B cell (primary cell): ENCODE results near the gene TMEM168. TPM values are rescaled to one million over a fixed set of nuclear protein-coding genes. Genes with fewer than 3 reads are reported as not detected.
"Not testable (repeated sequence)": the region's sequence is repeated elsewhere in the genome, so short reads cannot be mapped to it uniquely, and the experiment has no call there.

ENCODE experiments used
- ATAC-seq: fragments of 200-7000 bp; cut with Tn5 transposase; one replicate; pipeline ENCODE4 v1.10.0; 2021; ENCODE audit warnings: low read depth, mild to moderate bottlenecking, moderate number of reproducible peaks, moderate library complexity
- CTCF ChIA-PET: fragments of 350-600 bp; sonication (Branson Sonifier 250); formaldehyde crosslinking; loops from one replicate; lab custom pipeline; 2021; ENCODE audit warnings: antibody characterized with exemption, inconsistent platforms; lab: Charles Lee
- POLR2A ChIA-PET: fragments of 350-600 bp; sonication (Branson Sonifier 250); formaldehyde crosslinking; loops from one replicate; lab custom pipeline; 2021; ENCODE audit warnings: antibody characterized with exemption; lab: Charles Lee
- DNase-seq: peaks from one replicate; pipeline ENCODE4 v3.0.0; 2013
- H2AFZ ChIP-seq: 2 replicates; pipeline ENCODE4 v1.6.1; 2012; ENCODE audit warnings: mild to moderate bottlenecking, low read depth, low read length; ENCODE audit not compliant: insufficient read depth, poor library complexity, severe bottlenecking
- H3K27ac ChIP-seq, 2 donors: 1 replicate in 1 of 2; 2 replicates in 1 of 2; pipeline ENCODE4 v1.5.1; 2012 to 2013; ENCODE audit warnings: low read length in 2 of 2, mild to moderate bottlenecking in 2 of 2, moderate library complexity in 1 of 2
- H3K27me3 ChIP-seq, 4 experiments: fragments of 200-600 bp in 1 of 4; sonication (generic) in 1 of 4; replicated peaks in 1 of 4; 1 replicate in 2 of 4; 2 replicates in 2 of 4; pipeline versions ENCODE4 v1.6.1 to v1.7.0; 2013 to 2016; ENCODE audit warnings: low read length in 3 of 4, mild to moderate bottlenecking in 2 of 4, mixed read lengths in 1 of 4, moderate library complexity in 1 of 4; ENCODE audit not compliant: insufficient read depth in 4 of 4, control insufficient read depth in 3 of 4; ENCODE audit errors: control extremely low read depth in 1 of 4
- H3K36me3 ChIP-seq, 2 experiments: replicated peaks in 1 of 2; 1 replicate in 1 of 2; 2 replicates in 1 of 2; pipeline versions ENCODE4 v1.6.1 to v1.7.1; 2013; ENCODE audit warnings: low read length in 1 of 2; ENCODE audit not compliant: insufficient read depth in 2 of 2, control insufficient read depth in 1 of 2; ENCODE audit errors: control extremely low read depth in 1 of 2, extremely low read depth in 1 of 2
- H3K4me1 ChIP-seq, 2 donors: fragments of 200-600 bp in 1 of 2; sonication (generic) in 1 of 2; 1 replicate in 1 of 2; 2 replicates in 1 of 2; pipeline versions ENCODE4 v1.5.1 to v1.6.1; 2013 to 2017; ENCODE audit warnings: low read length in 2 of 2; ENCODE audit not compliant: control insufficient read depth in 2 of 2, insufficient read depth in 2 of 2
- H3K4me2 ChIP-seq: replicated peaks from 2 replicates; pipeline ENCODE3; 2012; ENCODE audit warnings: mild to moderate bottlenecking, low read depth, low read length; ENCODE audit not compliant: poor library complexity, severe bottlenecking
- H3K4me3 ChIP-seq, 5 experiments: fragments of 200-600 bp in 1 of 5; sonication (generic) in 1 of 5; 1 replicate in 3 of 5; 2 replicates in 2 of 5; pipeline versions ENCODE4 v1.5.1 to v1.7.0; 2011 to 2016; ENCODE audit warnings: low read length in 4 of 5, mild to moderate bottlenecking in 4 of 5, low read depth in 2 of 5, control low read depth in 1 of 5, moderate library complexity in 1 of 5; ENCODE audit not compliant: insufficient read depth in 1 of 5; ENCODE audit errors: control extremely low read depth in 1 of 5, extremely low read depth in 1 of 5
- H3K79me2 ChIP-seq: fragments of 200-600 bp; sonication (generic); one replicate; pipeline ENCODE4 v1.6.0; 2016; ENCODE audit warnings: low read length; ENCODE audit not compliant: control insufficient read depth, insufficient read depth
- H3K9ac ChIP-seq: fragments of 200-600 bp; sonication (generic); 2 replicates; pipeline ENCODE4 v1.6.1; 2017; ENCODE audit warnings: mild to moderate bottlenecking, low read length, moderate library complexity
- H3K9me3 ChIP-seq, 3 donors: one replicate each; pipeline versions ENCODE4 v1.6.1 to v1.7.1; 2013; ENCODE audit warnings: low read length in 2 of 3; ENCODE audit not compliant: control insufficient read depth in 2 of 3, insufficient read depth in 1 of 3; ENCODE audit errors: control extremely low read depth in 1 of 3
- H4K20me1 ChIP-seq: 2 replicates; pipeline ENCODE4 v1.6.0; 2012; ENCODE audit warnings: mild to moderate bottlenecking, low read length; ENCODE audit not compliant: insufficient read depth, control insufficient read depth, poor library complexity, severe bottlenecking
- H3K27ac Mint-ChIP-seq: one replicate; pipeline ENCODE4 v1.8.0; 2021; ENCODE audit warnings: mixed read lengths
- H3K27me3 Mint-ChIP-seq: one replicate; pipeline ENCODE4 v1.8.0; 2021; ENCODE audit warnings: mixed read lengths
- H3K4me1 Mint-ChIP-seq: one replicate; pipeline ENCODE4 v1.8.0; 2021; ENCODE audit warnings: mixed read lengths
- H3K4me3 Mint-ChIP-seq: one replicate; pipeline ENCODE4 v1.8.0; 2021; ENCODE audit warnings: mixed read lengths
- H3K9me3 Mint-ChIP-seq: one replicate; pipeline ENCODE4 v1.8.0; 2022; ENCODE audit warnings: mixed read lengths; ENCODE audit not compliant: insufficient read depth
- EZH2 ChIP-seq: IDR thresholded peaks from 2 replicates; pipeline ENCODE4 v1.6.1; 2012; ENCODE audit warnings: borderline replicate concordance, low read depth, mild to moderate bottlenecking, moderate library complexity, low read length; ENCODE audit not compliant: insufficient read depth, poor library complexity, severe bottlenecking
- WGBS: methylation state at CpG from one replicate; pipeline ENCODE4 v1.1.5; 2013; ENCODE audit warnings: missing lambda C conversion rate; ENCODE audit not compliant: insufficient coverage; 5-methylcytosine and 5-hydroxymethylcytosine counted together
- intact Hi-C: fragments of 100-400 bp; cut with micrococcal nuclease; formaldehyde crosslinking; loops from one replicate; pipeline ENCODE4 v1.10.0; 2022
- polyA minus RNA-seq: library from RNA; depleted of rRNA, polyadenylated mRNA; stranded (reverse); fragments of >200 nt; gene quantifications from 2 replicates; pipeline ENCODE4 v1.2.3, GENCODE V29; 2012
- polyA plus RNA-seq: library from polyadenylated mRNA; depleted of rRNA; stranded (reverse); fragments of >200 nt; gene quantifications from 2 replicates; pipeline ENCODE4 v1.2.3, GENCODE V29; 2012
- total RNA-seq, 2 donors: library from RNA; stranded (reverse); fragments of 120-200 nt in 1 of 2; gene quantifications; 1 replicate in 1 of 2; 2 replicates in 1 of 2; pipeline versions ENCODE4 v1.2.3 to v1.2.4, GENCODE V29; 2013 to 2022
- TF ChIP-seq, protein P1 (sequence below): fragments of 200-600 bp; IDR thresholded peaks from one replicate; pipeline ENCODE4 v1.8.0; 2022; ENCODE audit warnings: antibody characterized with exemption, mild to moderate bottlenecking

TMEM168 gene, protein sequence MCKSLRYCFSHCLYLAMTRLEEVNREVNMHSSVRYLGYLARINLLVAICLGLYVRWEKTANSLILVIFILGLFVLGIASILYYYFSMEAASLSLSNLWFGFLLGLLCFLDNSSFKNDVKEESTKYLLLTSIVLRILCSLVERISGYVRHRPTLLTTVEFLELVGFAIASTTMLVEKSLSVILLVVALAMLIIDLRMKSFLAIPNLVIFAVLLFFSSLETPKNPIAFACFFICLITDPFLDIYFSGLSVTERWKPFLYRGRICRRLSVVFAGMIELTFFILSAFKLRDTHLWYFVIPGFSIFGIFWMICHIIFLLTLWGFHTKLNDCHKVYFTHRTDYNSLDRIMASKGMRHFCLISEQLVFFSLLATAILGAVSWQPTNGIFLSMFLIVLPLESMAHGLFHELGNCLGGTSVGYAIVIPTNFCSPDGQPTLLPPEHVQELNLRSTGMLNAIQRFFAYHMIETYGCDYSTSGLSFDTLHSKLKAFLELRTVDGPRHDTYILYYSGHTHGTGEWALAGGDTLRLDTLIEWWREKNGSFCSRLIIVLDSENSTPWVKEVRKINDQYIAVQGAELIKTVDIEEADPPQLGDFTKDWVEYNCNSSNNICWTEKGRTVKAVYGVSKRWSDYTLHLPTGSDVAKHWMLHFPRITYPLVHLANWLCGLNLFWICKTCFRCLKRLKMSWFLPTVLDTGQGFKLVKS
- total RNA-seq, result 30.0 and 31.8 TPM in 2 replicates
- total RNA-seq (2013), result 29.8 TPM
- 12.7 and 14.7 TPM in 2 replicates for polyA plus RNA-seq
- 11.7 and 11.9 TPM in 2 replicates for polyA minus RNA-seq

DNA sequence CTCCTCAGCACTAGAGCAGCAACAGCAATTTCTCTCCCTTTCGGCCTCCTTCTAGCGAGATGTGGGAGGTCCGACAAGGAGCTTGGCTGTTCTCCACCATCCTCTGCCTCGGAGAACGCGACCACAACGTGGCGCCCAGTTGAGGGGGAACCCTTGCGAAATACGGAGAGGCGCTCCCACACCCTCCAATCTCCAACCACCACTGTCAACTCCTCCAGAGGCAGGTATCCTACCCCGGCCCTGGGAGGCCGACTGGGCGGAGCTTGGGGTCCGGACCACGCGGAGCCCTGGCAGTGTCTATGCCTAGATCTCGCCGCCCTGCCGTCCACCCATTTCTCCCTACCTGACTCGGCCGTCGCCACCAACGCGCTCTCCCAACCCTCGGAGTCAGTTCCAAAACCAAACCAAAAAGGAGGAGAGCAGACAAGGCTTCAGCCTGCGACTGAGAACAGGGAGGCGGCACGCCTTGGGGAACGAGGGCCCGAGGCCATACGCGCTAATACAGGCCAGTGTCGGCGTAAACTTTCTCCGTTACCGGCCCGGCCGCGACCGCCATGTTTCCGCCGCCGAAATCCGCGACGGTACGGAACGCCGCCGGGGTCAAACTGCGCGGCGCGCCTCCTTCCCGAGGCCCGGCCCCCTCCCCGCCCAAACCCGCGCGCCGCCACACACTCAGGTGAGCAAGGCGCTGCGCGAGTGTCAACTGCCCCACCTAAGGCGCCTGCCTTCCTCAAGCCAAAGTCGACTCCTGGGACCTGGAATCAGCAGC lies at the start of gene TMEM168:
Gene TMEM168, minus strand, starts transcription at position 577 of the 769 bp plus-strand sequence. CDS start 5,568 bp downstream, outside the sequence.
- ATAC-seq, result peak; percentile 83
- H3K4me3 Mint-ChIP-seq, result peak within 1 kb of the TSS; percentile 92
- peaks cover 25% of the 10 kb centered on the region for H3K79me2 ChIP-seq
- no peaks in the 10 kb centered on the region for H4K20me1 ChIP-seq
- peak within 1 kb of the TSS; percentile 91 to 93 for H3K27ac ChIP-seq
- H3K9me3 ChIP-seq, result no peaks in the 10 kb centered on the region
- no peaks in the 10 kb centered on the region for H3K36me3 ChIP-seq
- peak within 1 kb of the TSS; percentile 99 for H2AFZ ChIP-seq
- peaks cover 16 to 23% of the 10 kb centered on the region in 2 donors for H3K4me1 ChIP-seq
- H3K27ac Mint-ChIP-seq, result peak within 1 kb of the TSS; percentile 92
- under 1% methylated on average over 66 of the region's 67 CpGs for WGBS
- peak within 1 kb of the TSS; percentile 96 for H3K4me2 ChIP-seq
- no peaks in the 10 kb centered on the region for H3K27me3 Mint-ChIP-seq
- intact Hi-C loops, result loop anchor here (1.0 to 5.0 kb wide), 4 partner anchors 92 to 583 kb away; partner anchors contain the start of genes DOCK4, IFRD1 and ZNF277
- no peaks in the 10 kb centered on the region for H3K27me3 ChIP-seq
- H3K9me3 Mint-ChIP-seq, result no peaks in the 10 kb centered on the region
- H3K9ac ChIP-seq, result peak within 1 kb of the TSS; percentile 77
- H3K4me3 ChIP-seq, result peak within 1 kb of the TSS; percentile 83 to 96 (median 90)
- TF ChIP-seq, protein P1, sequence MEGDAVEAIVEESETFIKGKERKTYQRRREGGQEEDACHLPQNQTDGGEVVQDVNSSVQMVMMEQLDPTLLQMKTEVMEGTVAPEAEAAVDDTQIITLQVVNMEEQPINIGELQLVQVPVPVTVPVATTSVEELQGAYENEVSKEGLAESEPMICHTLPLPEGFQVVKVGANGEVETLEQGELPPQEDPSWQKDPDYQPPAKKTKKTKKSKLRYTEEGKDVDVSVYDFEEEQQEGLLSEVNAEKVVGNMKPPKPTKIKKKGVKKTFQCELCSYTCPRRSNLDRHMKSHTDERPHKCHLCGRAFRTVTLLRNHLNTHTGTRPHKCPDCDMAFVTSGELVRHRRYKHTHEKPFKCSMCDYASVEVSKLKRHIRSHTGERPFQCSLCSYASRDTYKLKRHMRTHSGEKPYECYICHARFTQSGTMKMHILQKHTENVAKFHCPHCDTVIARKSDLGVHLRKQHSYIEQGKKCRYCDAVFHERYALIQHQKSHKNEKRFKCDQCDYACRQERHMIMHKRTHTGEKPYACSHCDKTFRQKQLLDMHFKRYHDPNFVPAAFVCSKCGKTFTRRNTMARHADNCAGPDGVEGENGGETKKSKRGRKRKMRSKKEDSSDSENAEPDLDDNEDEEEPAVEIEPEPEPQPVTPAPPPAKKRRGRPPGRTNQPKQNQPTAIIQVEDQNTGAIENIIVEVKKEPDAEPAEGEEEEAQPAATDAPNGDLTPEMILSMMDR, result no peak
- no peak for TF ChIP-seq EZH2
- POLR2A ChIA-PET, result interaction anchor here (0.7 to 1.9 kb wide), 3 partner anchors 148 to 340 kb away, joined by 3 to 6 read pairs (median 4); partner anchors contain the start of gene IFRD1
- DNase-seq, result peak; percentile 92
- CTCF ChIA-PET, result interaction anchor here (0.9 to 1.0 kb wide), 2 partner anchors 21 to 109 kb away, joined by 3 read pairs; no protein-coding TSS in a partner anchor
- H3K4me1 Mint-ChIP-seq, result peaks cover 43% of the 10 kb centered on the region

DNA sequence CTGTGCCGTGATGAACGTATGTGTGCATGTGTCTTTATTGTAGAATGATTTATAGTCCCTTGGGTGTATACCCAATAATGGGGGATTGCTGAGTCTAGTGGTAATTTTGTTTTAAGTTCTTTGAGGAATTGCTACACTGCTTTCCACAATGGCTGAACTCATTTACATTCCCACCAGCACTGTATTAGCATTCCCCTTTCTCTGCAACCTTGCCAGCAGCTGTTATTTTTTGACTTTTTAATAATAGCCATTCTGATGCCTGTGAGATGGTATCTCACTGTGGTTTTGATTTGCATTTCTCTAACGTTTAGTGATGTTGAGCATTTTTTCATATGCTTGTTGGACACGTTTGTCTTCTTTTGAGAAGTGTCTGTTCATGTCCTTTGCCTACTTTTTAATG lies 45.7 kb upstream of the TMEM168 start:
- H3K27ac ChIP-seq, H3K9ac ChIP-seq, H3K4me3 ChIP-seq, H3K36me3 ChIP-seq, intact Hi-C loops, H2AFZ ChIP-seq, DNase-seq, H3K9me3 ChIP-seq, H3K27me3 Mint-ChIP-seq, H3K4me1 ChIP-seq, H3K27me3 ChIP-seq, H3K4me1 Mint-ChIP-seq, POLR2A ChIA-PET, H3K27ac Mint-ChIP-seq, H3K9me3 Mint-ChIP-seq, H3K79me2 ChIP-seq, H4K20me1 ChIP-seq, ATAC-seq, H3K4me2 ChIP-seq, CTCF ChIA-PET, H3K4me3 Mint-ChIP-seq: not testable (repeated sequence)
- 90% methylated on average over 3 of the region's 4 CpGs for WGBS
